Naive B cell (primary cell): ENCODE data around the gene TBC1D3B. TPM values are rescaled to one million over a fixed set of nuclear protein-coding genes. Genes with fewer than 3 reads are reported as not detected.

Experiments used
- polyA plus RNA-seq, 6 donors: library from polyadenylated mRNA; unstranded; fragments of 300-500 nt; fragmentation: Illumina TruSeq; gene quantifications; one replicate each; pipeline ENCODE4 v1.2.3, GENCODE V29; 2021; ENCODE audit warnings: low read depth in 6 of 6

The TBC1D3B gene
- polyA plus RNA-seq, 6 donors from 2014 or later: 0.73 TPM; not detected in 5

Other genes starting within 250 kb of the TBC1D3B start
- not detected for gene RDM1, start 245.9 kb downstream of the TBC1D3B start, polyA plus RNA-seq
- not detected for gene LYZL6, start 232.9 kb downstream of the TBC1D3B start, polyA plus RNA-seq
- gene CCL16, start 195.1 kb downstream of the TBC1D3B start, polyA plus RNA-seq: not detected
- not detected for gene CCL14, start 189.9 kb downstream of the TBC1D3B start, polyA plus RNA-seq
- gene CCL15, start 175.1 kb downstream of the TBC1D3B start, polyA plus RNA-seq: not detected
- gene CCL23, start 158.7 kb downstream of the TBC1D3B start, polyA plus RNA-seq: not detected
- not detected for gene CCL18, start 112.4 kb downstream of the TBC1D3B start, polyA plus RNA-seq
- gene CCL3, start 86.5 kb downstream of the TBC1D3B start, polyA plus RNA-seq: 10 to 100 TPM in 3 of 6 donors, 1 to 10 TPM in 3; 7.0 to 36.8 (median 13.0) TPM
- 10 to 100 TPM in 3 of 6 donors, 1 to 10 TPM in 2, under 1 TPM in 1; 0.79 to 43.5 (median 19.5) TPM for gene CCL4, start 72.8 kb downstream of the TBC1D3B start, polyA plus RNA-seq
- 1 to 10 TPM in 1 of 6 donors, under 1 TPM in 3, not detected in 2; 0.48 to 1.5 (median 0.71) TPM for gene CCL3L1, start 20.1 kb upstream of the TBC1D3B start, polyA plus RNA-seq
- gene CCL4L2, start 34.4 kb upstream of the TBC1D3B start, polyA plus RNA-seq: 1 to 10 TPM in 2 of 6 donors, not detected in 4; 1.6 to 6.6 TPM
- gene TBC1D3I, start 87.9 kb upstream of the TBC1D3B start, polyA plus RNA-seq: under 1 TPM in 2 of 6 donors, not detected in 4; 0.22 to 0.36 TPM
- gene TBC1D3G, start 147.2 kb upstream of the TBC1D3B start, polyA plus RNA-seq: under 1 TPM in 1 of 6 donors, not detected in 5; 0.31 TPM
- not detected for gene TBC1D3H, start 211.8 kb upstream of the TBC1D3B start, polyA plus RNA-seq